HL-60 (cell line): ENCODE results near the gene BHLHA9.

Source experiments
- CTCF ChIP-seq: IDR thresholded peaks from one replicate; pipeline ENCODE4 v1.5.1; 2011; ENCODE audit warnings: low read length, control low read depth, inconsistent platforms; ENCODE audit not compliant: insufficient read depth
- POLR2AphosphoS5 ChIP-seq: IDR thresholded peaks from 2 replicates; pipeline ENCODE4 v1.6.1; 2012; ENCODE audit warnings: low read depth
- REST ChIP-seq: IDR thresholded peaks from 2 replicates; pipeline ENCODE4 v1.6.1; 2012; ENCODE audit warnings: low read depth; ENCODE audit not compliant: insufficient replicate concordance
- SPI1 ChIP-seq: IDR thresholded peaks from 2 replicates; pipeline ENCODE4 v1.6.1; 2012; ENCODE audit warnings: low read depth, mild to moderate bottlenecking, borderline replicate concordance

- no peak for TF ChIP-seq REST
- no peak for TF ChIP-seq CTCF
- no peak for TF ChIP-seq POLR2AphosphoS5
- no peak for TF ChIP-seq SPI1
Measured at GRCh38 chr17:1286379-1287106, 16.3 kb downstream of the BHLHA9 start.
